Measurements from ENCODE around the gene C1orf122. TPM values are rescaled to one million over a fixed set of nuclear protein-coding genes. Genes with fewer than 3 reads are reported as not detected.

The C1orf122 gene
- total RNA-seq, 4 donors from 2014 or later: 38.6 to 52.6 (median 47.0) TPM

GRCh38 chr1:37821481-37821880, 13.9 kb downstream of the C1orf122 start:
- WGBS, 2 donors: 94 to 97% methylated on average over 2 of the region's 2 CpGs
- intact Hi-C loops (cut with DNase I; ENCODE audit: low total_unique reads): no loop called here
- DNase-seq (ENCODE audit: low spot score in 2 of 2): no peak
- no peak overlapping the region for H3K4me3 ChIP-seq (ENCODE audit: low read depth, poor library complexity, severe bottlenecking)
- no peak for TF ChIP-seq CTCF (IDR thresholded peaks at IDR 0.05)
- no peak for TF ChIP-seq POLR2A (IDR thresholded peaks at IDR 0.05)

GRCh38 chr1:37822906-37823815, 15.6 kb downstream of the C1orf122 start:
- 93 to 96% methylated on average over 9 of the region's 9 CpGs for WGBS, 2 donors
- DNase-seq (ENCODE audit: low spot score in 2 of 2): no peak
- H3K4me3 ChIP-seq (ENCODE audit: low read depth, poor library complexity, severe bottlenecking): no peak overlapping the region
- no peak for TF ChIP-seq POLR2A (IDR thresholded peaks at IDR 0.05)
- TF ChIP-seq CTCF (IDR thresholded peaks at IDR 0.05): no peak
- intact Hi-C loops (cut with DNase I; ENCODE audit: low total_unique reads): no loop called here

GRCh38 chr1:37824001-37824400, 16.4 kb downstream of the C1orf122 start:
- DNase-seq (ENCODE audit: low spot score in 2 of 2): no peak
- TF ChIP-seq CTCF (IDR thresholded peaks at IDR 0.05) (no peak), POLR2A (IDR thresholded peaks at IDR 0.05) (no peak)
- WGBS, 2 donors: 89 to 95% methylated on average over 2 of the region's 2 CpGs
- intact Hi-C loops (cut with DNase I; ENCODE audit: low total_unique reads): no loop called here
- no peak overlapping the region for H3K4me3 ChIP-seq (ENCODE audit: low read depth, poor library complexity, severe bottlenecking)

- intact Hi-C loops (cut with DNase I; ENCODE audit: low total_unique reads): no loop called here
- 73 to 79% methylated on average over 2 of the region's 2 CpGs for WGBS, 2 donors
- DNase-seq (ENCODE audit: low spot score in 2 of 2): no peak
- TF ChIP-seq CTCF (IDR thresholded peaks at IDR 0.05): no peak
- TF ChIP-seq POLR2A (IDR thresholded peaks at IDR 0.05): no peak
- no peak overlapping the region for H3K4me3 ChIP-seq (ENCODE audit: low read depth, poor library complexity, severe bottlenecking)
Observed at GRCh38 chr1:37825506-37825905, 17.9 kb downstream of the C1orf122 start.

GRCh38 chr1:37828410-37829074, 21.0 kb downstream of the C1orf122 start:
- TF ChIP-seq POLR2A (IDR thresholded peaks at IDR 0.05): no peak
- no peak for TF ChIP-seq CTCF (IDR thresholded peaks at IDR 0.05)
- no peak for DNase-seq (ENCODE audit: low spot score in 2 of 2)
- H3K4me3 ChIP-seq (ENCODE audit: low read depth, poor library complexity, severe bottlenecking): no peak overlapping the region
- intact Hi-C loops (cut with DNase I; ENCODE audit: low total_unique reads): no loop called here
- WGBS, 2 donors: 90 to 93% methylated on average over 12 of the region's 12 CpGs

All from lower leg skin (tissue), 4 donors.